H1 (cell line): ENCODE measurements around the gene ARRDC2. TPM values are rescaled to one million over a fixed set of nuclear protein-coding genes. Genes with fewer than 3 reads are reported as not detected.

Experiments
- CTCF ChIA-PET: fragments of 300-600 bp; sonication (Branson Sonifier 250); formaldehyde crosslinking; loops from one replicate; lab custom pipeline; 2021; ENCODE audit not compliant: partially characterized antibody; lab: Charles Lee
- POLR2A ChIA-PET: fragments of 300-600 bp; sonication (Branson Sonifier 250); formaldehyde crosslinking; loops from one replicate; lab custom pipeline; 2021; ENCODE audit warnings: inconsistent platforms; ENCODE audit not compliant: partially characterized antibody; lab: Charles Lee
- DNase-seq, 2 experiments: peaks; one replicate each; pipeline versions ENCODE4 v3.0.0 to v3.0.0-alpha.2; 2010 to 2022; ENCODE audit warnings: low spot score in 2 of 2, low read depth in 1 of 2, mixed read lengths in 1 of 2
- FAIRE-seq: peaks from 2 replicates; lab custom pipeline; 2011; peaks lifted over from hg19 to GRCh38; lab: Jason Lieb, UNC
- H2AFZ ChIP-seq: 2 replicates; pipeline ENCODE4 v1.8.1; 2012; ENCODE audit warnings: low read length, inconsistent platforms
- H2AK5ac ChIP-seq: 2 replicates; pipeline ENCODE4 v1.6.1; 2013; ENCODE audit warnings: low read depth, low read length
- H2BK120ac ChIP-seq: replicated peaks from 2 replicates; pipeline ENCODE3; 2013; ENCODE audit warnings: low read depth, low read length, inconsistent platforms
- H2BK12ac ChIP-seq: 2 replicates; pipeline ENCODE4 v1.6.1; 2013; ENCODE audit warnings: low read depth, low read length
- H2BK15ac ChIP-seq: 2 replicates; pipeline ENCODE4 v1.6.1; 2013; ENCODE audit warnings: low read length
- H2BK20ac ChIP-seq: 2 replicates; pipeline ENCODE4 v1.6.1; 2013; ENCODE audit warnings: low read length
- H2BK5ac ChIP-seq: 2 replicates; pipeline ENCODE4 v1.6.1; 2013; ENCODE audit warnings: low read depth, low read length
- H3K14ac ChIP-seq: 2 replicates; pipeline ENCODE4 v1.6.1; 2013; ENCODE audit warnings: inconsistent platforms; ENCODE audit not compliant: insufficient read length
- H3K18ac ChIP-seq: 2 replicates; pipeline ENCODE4 v1.6.1; 2013; ENCODE audit warnings: low read length; ENCODE audit errors: extremely low read depth
- H3K23ac ChIP-seq: 2 replicates; pipeline ENCODE4 v1.6.1; 2013; ENCODE audit warnings: inconsistent platforms; ENCODE audit not compliant: insufficient read length
- H3K23me2 ChIP-seq: 2 replicates; pipeline ENCODE4 v1.6.1; 2013; ENCODE audit warnings: low read depth, low read length
- H3K27ac ChIP-seq: 2 replicates; pipeline ENCODE4 v1.6.1; 2011; ENCODE audit warnings: low read depth, low read length, inconsistent platforms
- H3K27me3 ChIP-seq, 4 experiments: replicated peaks in 1 of 4; 1 replicate in 1 of 4; 2 replicates in 3 of 4; pipeline versions ENCODE4 v1.6.1 to v1.8.1; 2011 to 2013; ENCODE audit warnings: low read length in 3 of 4, mild to moderate bottlenecking in 3 of 4, inconsistent platforms in 2 of 4, mixed read lengths in 2 of 4, moderate library complexity in 1 of 4; ENCODE audit not compliant: control insufficient read depth in 3 of 4, insufficient read depth in 3 of 4; ENCODE audit errors: extremely low read depth in 1 of 4
- H3K36me3 ChIP-seq, 4 experiments: 2 replicates each; pipeline versions ENCODE4 v1.6.1 to v1.8.1; 2011 to 2013; ENCODE audit warnings: mild to moderate bottlenecking in 4 of 4, low read length in 3 of 4, moderate library complexity in 2 of 4, control low read depth in 1 of 4, inconsistent platforms in 1 of 4; ENCODE audit not compliant: insufficient read depth in 4 of 4, control insufficient read depth in 2 of 4
- H3K4ac ChIP-seq: replicated peaks from 2 replicates; pipeline ENCODE3; 2013; ENCODE audit warnings: low read length, low read depth, mixed read lengths, inconsistent platforms; ENCODE audit not compliant: insufficient read length
- H3K4me1 ChIP-seq, 4 experiments: replicated peaks in 1 of 4; 1 replicate in 1 of 4; 2 replicates in 3 of 4; pipeline versions ENCODE4 v1.6.1 to v1.8.1; 2011 to 2013; ENCODE audit warnings: low read length in 3 of 4, inconsistent platforms in 2 of 4, mixed read lengths in 1 of 4; ENCODE audit not compliant: insufficient read depth in 4 of 4, control insufficient read depth in 3 of 4
- H3K4me2 ChIP-seq, 2 experiments: 2 replicates each; pipeline versions ENCODE4 v1.6.1 to v1.8.1; 2011 to 2013; ENCODE audit warnings: low read depth in 2 of 2, low read length in 2 of 2, control low read depth in 1 of 2, inconsistent platforms in 1 of 2, mild to moderate bottlenecking in 1 of 2; ENCODE audit not compliant: insufficient read depth in 1 of 2
- H3K4me3 ChIP-seq, 4 experiments: fragments of 200-600, 300-600 bp in 1 of 4; sonication (generic), shearing (Covaris generic), sonication (Bioruptor Twin) in 1 of 4; 2 replicates each; pipeline versions ENCODE4 v1.5.1 to v1.8.1; 2011 to 2016; ENCODE audit warnings: low read length in 4 of 4, low read depth in 3 of 4, control low read depth in 2 of 4, inconsistent platforms in 2 of 4, mild to moderate bottlenecking in 2 of 4, mixed read lengths in 1 of 4, moderate library complexity in 1 of 4; ENCODE audit not compliant: insufficient read depth in 2 of 4; ENCODE audit errors: extremely low read depth in 1 of 4
- H3K56ac ChIP-seq: replicated peaks from 2 replicates; pipeline ENCODE3; 2013; ENCODE audit warnings: low read depth, mild to moderate bottlenecking, mixed read lengths, low read length, inconsistent platforms; ENCODE audit not compliant: insufficient read length
- H3K79me1 ChIP-seq: 2 replicates; pipeline ENCODE4 v1.6.1; 2013; ENCODE audit warnings: low read depth, low read length, control low read depth
- H3K79me2 ChIP-seq, 2 experiments: 2 replicates each; pipeline versions ENCODE4 v1.6.1 to v1.8.1; 2012 to 2013; ENCODE audit warnings: low read length in 2 of 2, mild to moderate bottlenecking in 2 of 2, inconsistent platforms in 1 of 2; ENCODE audit not compliant: insufficient read depth in 2 of 2, control insufficient read depth in 1 of 2
- H3K9ac ChIP-seq, 4 experiments: replicated peaks in 1 of 4; 1 replicate in 1 of 4; 2 replicates in 3 of 4; pipeline versions ENCODE4 v1.6.1 to v1.8.1; 2011 to 2013; ENCODE audit warnings: low read depth in 3 of 4, low read length in 3 of 4, control low read depth in 2 of 4, mild to moderate bottlenecking in 2 of 4, moderate library complexity in 2 of 4, inconsistent platforms in 1 of 4; ENCODE audit errors: extremely low read depth in 1 of 4
- H3K9me3 ChIP-seq, 2 experiments: 2 replicates each; pipeline versions ENCODE4 v1.6.1 to v1.8.1; 2012 to 2013; ENCODE audit warnings: mild to moderate bottlenecking in 2 of 2, moderate library complexity in 2 of 2, control low read depth in 1 of 2, inconsistent platforms in 1 of 2, low read depth in 1 of 2, low read length in 1 of 2, mixed read lengths in 1 of 2; ENCODE audit not compliant: insufficient read depth in 2 of 2
- H4K20me1 ChIP-seq, 2 experiments: replicated peaks in 1 of 2; 2 replicates each; pipeline versions ENCODE3 to v1.8.1; 2011 to 2013; ENCODE audit warnings: inconsistent platforms in 2 of 2, low read length in 2 of 2, mild to moderate bottlenecking in 1 of 2; ENCODE audit not compliant: insufficient read depth in 2 of 2, control insufficient read depth in 1 of 2
- H4K5ac ChIP-seq: 2 replicates; pipeline ENCODE4 v1.6.1; 2013; ENCODE audit warnings: low read length, low read depth, mixed read lengths, inconsistent platforms; ENCODE audit not compliant: insufficient read length
- H4K8ac ChIP-seq: 2 replicates; pipeline ENCODE4 v1.8.0; 2013; ENCODE audit warnings: mild to moderate bottlenecking, moderate library complexity, low read length, inconsistent platforms; ENCODE audit not compliant: insufficient read depth; ENCODE audit errors: extremely low read depth
- H4K91ac ChIP-seq: replicated peaks from 2 replicates; pipeline ENCODE3; 2013; ENCODE audit warnings: low read length, mixed read lengths, inconsistent platforms; ENCODE audit not compliant: insufficient read length
- GTF2F1 ChIP-seq: IDR thresholded peaks from 2 replicates; pipeline ENCODE4 v1.6.1; 2012; ENCODE audit warnings: low read depth, low read length, improper control_type of control experiment, borderline replicate concordance
- HDAC2 ChIP-seq, 2 experiments: fragments of 300-600 bp in 1 of 2; sonication (generic) in 1 of 2; IDR thresholded peaks; 2 replicates each; pipeline ENCODE4 v1.6.1; 2011 to 2012; ENCODE audit warnings: low read depth in 2 of 2, low read length in 2 of 2, mild to moderate bottlenecking in 2 of 2, moderate library complexity in 2 of 2, borderline replicate concordance in 1 of 2, inconsistent platforms in 1 of 2
- HDAC6 ChIP-seq: IDR thresholded peaks from one replicate; pipeline ENCODE4 v1.7.1; 2012; ENCODE audit warnings: low read depth, mild to moderate bottlenecking, inconsistent platforms, low read length, moderate library complexity
- JUN ChIP-seq: IDR thresholded peaks from 2 replicates; pipeline ENCODE4 v1.6.1; 2011; ENCODE audit warnings: low read depth, mild to moderate bottlenecking, improper control_type of control experiment, low read length
- KDM4A ChIP-seq: IDR thresholded peaks from one replicate; pipeline ENCODE4 v1.7.1; 2012; ENCODE audit warnings: low read depth, mild to moderate bottlenecking, moderate library complexity, low read length, inconsistent platforms; ENCODE audit not compliant: severe bottlenecking
- RAD21 ChIP-seq, 2 experiments: IDR thresholded peaks in 1 of 2; conservative IDR thresholded peaks in 1 of 2; 2 replicates each; pipeline ENCODE4 v1.6.1; 2011; ENCODE audit warnings: low read depth in 2 of 2, low read length in 2 of 2, improper control_type of control experiment in 1 of 2, inconsistent platforms in 1 of 2, mild to moderate bottlenecking in 1 of 2, moderate library complexity in 1 of 2
- RFX5 ChIP-seq: IDR thresholded peaks from 2 replicates; pipeline ENCODE4 v1.6.1; 2011; ENCODE audit warnings: low read depth, low read length, improper control_type of control experiment, borderline replicate concordance
- SAP30 ChIP-seq: fragments of 300-600 bp; sonication (generic); IDR thresholded peaks from 2 replicates; pipeline ENCODE4 v1.7.1; 2012; ENCODE audit warnings: low read length, moderate library complexity, mild to moderate bottlenecking, inconsistent platforms; ENCODE audit not compliant: insufficient read depth, insufficient replicate concordance
- SIRT6 ChIP-seq: IDR thresholded peaks from one replicate; pipeline ENCODE4 v1.7.1; 2012; ENCODE audit warnings: low read length, inconsistent platforms
- SP1 ChIP-seq: IDR thresholded peaks from 2 replicates; pipeline ENCODE4 v1.6.1; 2011; ENCODE audit warnings: low read depth, low read length
- SUZ12 ChIP-seq: fragments of 200-600 bp; sonication (generic); IDR thresholded peaks from 2 replicates; pipeline ENCODE4 v1.6.1; 2012; ENCODE audit warnings: mild to moderate bottlenecking, inconsistent platforms, low read length, moderate library complexity, mixed read lengths
- ZNF274 ChIP-seq: IDR thresholded peaks from 2 replicates; pipeline ENCODE4 v1.7.0; 2012; ENCODE audit warnings: low read length, borderline replicate concordance; ENCODE audit errors: extremely low read depth
- WGBS, 2 experiments: shearing (Covaris generic) in 1 of 2; methylation state at CpG; one replicate each; pipeline versions ENCODE4 v1.1.6 to v1.1.7; 2013 to 2015; ENCODE audit warnings: low lambda C conversion rate in 2 of 2, mixed read lengths in 2 of 2, inconsistent platforms in 1 of 2, low coverage in 1 of 2, missing lambda C conversion rate in 1 of 2; ENCODE audit not compliant: insufficient replicate concordance in 2 of 2, insufficient coverage in 1 of 2, insufficient read length in 1 of 2; ENCODE audit errors: extremely low coverage in 1 of 2, missing lambda C conversion rate in 1 of 2; 5-methylcytosine and 5-hydroxymethylcytosine counted together
- polyA plus RNA-seq, 7 experiments: library from polyadenylated mRNA; depleted of rRNA in 3 of 7; stranded (reverse) in 5 of 7; unstranded in 2 of 7; fragments of >200 nt in 5 of 7; fragments of 200-250 nt in 2 of 7; gene quantifications; 1 replicate in 5 of 7; 2 replicates in 1 of 7; 4 replicates in 1 of 7; pipeline versions ENCODE4 v1.2.1 to v1.2.3, GENCODE V29; 2011 to 2013; ENCODE audit warnings: missing spikeins in 2 of 7, mixed read lengths in 2 of 7
- total RNA-seq: library from RNA; stranded (reverse); fragmentation: NEBNext Ultra II Directional; extraction: Animal tissue kit (Norgen Biotek cat#: 25700); gene quantifications from 2 replicates; pipeline ENCODE4 v1.2.1, GENCODE V29; 2021

ARRDC2 gene
- total and polyA plus RNA-seq, 2 of the 8 experiments (the other 6 are each of a cell fraction or from before 2014, with no cell fraction given), result 5.4 to 6.9 TPM

- H4K91ac ChIP-seq, result peak overlapping the region; percentile 85
- H4K20me1 ChIP-seq, result no peaks in the 10 kb centered on the region
- no peaks in the 10 kb centered on the region for H3K9me3 ChIP-seq
- H2AFZ ChIP-seq, result no peak overlapping the region
- no peak overlapping the region for H2BK20ac ChIP-seq
- peak overlapping the region; percentile 95; the same call in 1 of the 2 replicates for H4K8ac ChIP-seq
- no peak overlapping the region for H3K27ac ChIP-seq
- H3K4me3 ChIP-seq, result no peak overlapping the region
- no peaks in the 10 kb centered on the region for H3K23me2 ChIP-seq
- ChIA-PET CTCF (interaction anchor here (0.6 to 1.2 kb wide), 2 partner anchors 12 to 307 kb away, joined by 3 read pairs; no protein-coding TSS in a partner anchor), POLR2A (interaction anchor here (0.7 kb wide), 1 partner anchor 161 kb away, joined by 3 read pairs; no protein-coding TSS in a partner anchor)
- peaks cover 0 to 4% (median 2%) of the 10 kb centered on the region in 4 experiments; a peak in 1 of 7 replicates for H3K4me1 ChIP-seq
- peak overlapping the region; percentile 85 for H3K4ac ChIP-seq
- H3K23ac ChIP-seq, result no peak overlapping the region
- H3K79me1 ChIP-seq, result no peaks in the 10 kb centered on the region
- no peak overlapping the region for H3K56ac ChIP-seq
- no peaks in the 10 kb centered on the region for H3K36me3 ChIP-seq
- no peak overlapping the region for H3K18ac ChIP-seq
- H3K79me2 ChIP-seq, result no peaks in the 10 kb centered on the region
- no peak overlapping the region for H2BK5ac ChIP-seq
- peak overlapping the region; percentile 81; the same call in 1 of the 2 replicates for H2BK15ac ChIP-seq
- H2AK5ac ChIP-seq, result no peak overlapping the region
- no peak overlapping the region for H2BK120ac ChIP-seq
- FAIRE-seq (no peak), DNase-seq (no peak)
- H2BK12ac ChIP-seq, result peak overlapping the region; percentile 5; the same call in 1 of the 2 replicates
- H3K27me3 ChIP-seq, result no peaks in the 10 kb centered on the region
- WGBS, 2 experiments, result 95% methylated on average over 20 of the region's 21 CpGs; no CpG with 5 or more reads in 1 of the 2 experiments
- H4K5ac ChIP-seq, result no peak overlapping the region
- H3K4me2 ChIP-seq, result no peak overlapping the region; a peak in 1 of 4 replicates
- no peak overlapping the region for H3K14ac ChIP-seq
- no peak overlapping the region for H3K9ac ChIP-seq
- TF ChIP-seq SP1, result no peak
- no peak for TF ChIP-seq HDAC6
- TF ChIP-seq JUN, result no peak
- TF ChIP-seq HDAC2 (IDR thresholded peaks at IDR 0.05; ENCODE audit: borderline replicate concordance in 1 of 2, low read depth in 2 of 2, low read length in 2 of 2), result no peak
- no peak for TF ChIP-seq SIRT6
- TF ChIP-seq SAP30, result no peak
- TF ChIP-seq KDM4A, result no peak
- no peak for TF ChIP-seq RAD21 (IDR thresholded peaks at IDR 0.05 in 1 of 2, conservative IDR thresholded peaks at IDR 0.05 in 1 of 2; ENCODE audit: low read depth in 2 of 2, low read length in 2 of 2)
- TF ChIP-seq GTF2F1, result no peak
- no peak for TF ChIP-seq SUZ12
- TF ChIP-seq ZNF274, result no peak
- TF ChIP-seq RFX5, result no peak
Measured at GRCh38 chr19:18021121-18021755, 13.3 kb downstream of the ARRDC2 start.
